Measurements from ENCODE around the gene KHSRP. TPM values are rescaled to one million over a fixed set of nuclear protein-coding genes. Genes with fewer than 3 reads are reported as not detected.

Gene KHSRP
- total RNA-seq, 1 experiment from 2014 or later: 94.5 TPM

DNA sequence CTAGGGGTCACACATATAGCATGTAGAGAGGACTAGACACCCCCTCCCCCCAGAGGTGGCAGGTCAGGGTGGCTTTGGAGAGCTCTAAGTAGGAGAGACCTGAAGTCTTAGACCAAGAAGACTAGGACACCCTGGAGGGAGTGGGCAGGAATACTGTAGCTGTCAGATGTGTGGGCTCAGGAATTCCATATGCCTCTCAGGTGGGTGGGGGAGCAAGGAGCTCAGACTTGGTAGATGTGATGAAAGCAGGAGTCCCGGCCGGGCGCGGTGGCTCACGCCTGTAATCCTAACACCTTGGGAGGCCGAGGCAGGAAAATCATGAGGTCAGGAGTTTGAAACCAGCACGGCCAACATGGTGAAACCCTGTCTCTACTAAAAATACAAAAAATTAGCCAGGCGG, 41.1 kb upstream of the KHSRP start:
- Histone ChIP-seq H3K9me2 (replicated peaks; ENCODE audit: insufficient read depth, low read length) (no peaks in the 10 kb centered on the region), H3K27me3 (ENCODE audit: low read length) (no peaks in the 10 kb centered on the region), H3K4me3 (ENCODE audit: low read length) (no peak overlapping the region), H2AFZ (ENCODE audit: low read length) (no peak overlapping the region), H3K4me1 (ENCODE audit: low read length) (peaks cover 2% of the 10 kb centered on the region), H3K36me3 (ENCODE audit: insufficient read depth, low read length) (no peaks in the 10 kb centered on the region), H4K20me1 (ENCODE audit: insufficient read depth, low read depth, low read length) (no peaks in the 10 kb centered on the region), H3K9me3 (ENCODE audit: low read length) (no peaks in the 10 kb centered on the region), H3K4me2 (ENCODE audit: low read depth, low read length, poor library complexity, severe bottlenecking) (no peak overlapping the region), H3K9ac (ENCODE audit: low read length) (no peak overlapping the region), H3K27ac (ENCODE audit: low read length) (no peak overlapping the region), H3K79me2 (ENCODE audit: low read length) (no peaks in the 10 kb centered on the region)
- DNase-seq: no peak

DNA sequence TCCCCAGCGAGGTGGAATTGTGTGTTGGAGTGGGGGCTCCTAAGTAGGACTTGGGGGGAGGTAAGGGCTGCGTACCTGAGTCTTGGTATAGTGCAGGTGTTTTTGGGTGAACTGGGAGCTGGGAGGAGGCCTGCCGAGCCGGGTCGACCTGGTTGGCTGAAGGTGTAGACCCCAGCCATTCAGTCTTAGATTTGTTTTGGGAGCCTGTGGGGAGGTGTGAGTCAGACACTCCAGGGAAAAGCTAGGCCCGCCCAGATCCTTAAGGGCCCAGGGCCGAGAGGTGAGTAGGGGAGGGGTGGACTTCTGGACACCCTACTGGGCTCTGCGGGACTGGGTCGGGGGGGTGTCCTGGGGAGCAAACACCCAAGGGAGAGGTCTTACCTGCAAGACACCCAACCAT, 40.4 kb upstream of the KHSRP start:
- Histone ChIP-seq H4K20me1 (ENCODE audit: insufficient read depth, low read depth, low read length) (no peaks in the 10 kb centered on the region), H3K4me3 (ENCODE audit: low read length) (no peak overlapping the region), H3K9me2 (replicated peaks; ENCODE audit: insufficient read depth, low read length) (no peaks in the 10 kb centered on the region), H3K79me2 (ENCODE audit: low read length) (no peaks in the 10 kb centered on the region), H2AFZ (ENCODE audit: low read length) (no peak overlapping the region), H3K36me3 (ENCODE audit: insufficient read depth, low read length) (no peaks in the 10 kb centered on the region), H3K4me1 (ENCODE audit: low read length) (peaks cover 4% of the 10 kb centered on the region), H3K4me2 (ENCODE audit: low read depth, low read length, poor library complexity, severe bottlenecking) (no peak overlapping the region), H3K9me3 (ENCODE audit: low read length) (no peaks in the 10 kb centered on the region), H3K27ac (ENCODE audit: low read length) (no peak overlapping the region), H3K9ac (ENCODE audit: low read length) (no peak overlapping the region), H3K27me3 (ENCODE audit: low read length) (no peaks in the 10 kb centered on the region)
- no peak for DNase-seq

DNA sequence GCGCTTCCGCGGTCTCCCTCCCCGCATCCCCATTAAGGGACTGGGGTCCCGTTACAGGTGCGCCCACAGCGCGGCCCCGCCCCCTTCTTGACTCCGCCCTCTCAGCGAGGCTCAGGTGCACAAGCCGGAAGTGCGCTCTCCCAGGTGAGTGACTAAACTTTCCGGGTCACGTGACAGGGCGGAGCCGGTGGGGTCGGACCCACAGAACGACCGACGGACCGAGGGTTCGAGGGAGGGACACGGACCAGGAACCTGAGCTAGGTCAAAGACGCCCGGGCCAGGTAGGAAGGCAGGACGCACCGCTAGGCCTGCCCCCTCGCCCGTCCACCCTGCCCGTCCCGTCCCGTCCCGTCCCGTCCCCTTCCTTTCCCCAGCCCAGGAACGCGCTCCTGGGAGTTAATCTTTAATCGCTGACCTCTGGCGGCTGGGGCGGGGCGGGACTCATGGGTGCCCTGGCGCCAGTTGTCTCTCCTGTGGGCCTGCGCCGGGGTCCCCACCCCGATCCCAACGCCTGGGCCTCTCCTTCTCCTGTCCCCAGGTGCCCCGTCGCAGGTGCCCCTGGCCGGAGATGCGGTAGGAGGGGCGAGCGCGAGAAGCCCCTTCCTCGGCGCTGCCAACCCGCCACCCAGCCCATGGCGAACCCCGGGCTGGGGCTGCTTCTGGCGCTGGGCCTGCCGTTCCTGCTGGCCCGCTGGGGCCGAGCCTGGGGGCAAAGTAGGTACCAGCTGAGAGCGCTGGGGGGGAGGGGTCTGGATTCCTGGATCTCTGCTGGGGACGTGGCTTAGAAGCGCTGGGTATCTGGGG, 39.7 kb upstream of the KHSRP start, which contains the start of gene CRB3:
CRB3 (plus strand) TSS at position 202 of the 804 bp plus-strand sequence; CDS start at position 633, 431 bp downstream.
- Histone ChIP-seq H3K79me2 (ENCODE audit: low read length) (peaks cover 1% of the 10 kb centered on the region), H3K27me3 (ENCODE audit: low read length) (no peaks in the 10 kb centered on the region), H4K20me1 (ENCODE audit: insufficient read depth, low read depth, low read length) (no peaks in the 10 kb centered on the region), H3K36me3 (ENCODE audit: insufficient read depth, low read length) (no peaks in the 10 kb centered on the region), H3K4me1 (ENCODE audit: low read length) (peaks cover 6% of the 10 kb centered on the region), H3K4me2 (ENCODE audit: low read depth, low read length, poor library complexity, severe bottlenecking) (no peak within 1 kb of the TSS), H3K27ac (ENCODE audit: low read length) (no peak within 1 kb of the TSS), H3K9ac (ENCODE audit: low read length) (no peak within 1 kb of the TSS), H3K9me2 (replicated peaks; ENCODE audit: insufficient read depth, low read length) (no peaks in the 10 kb centered on the region), H2AFZ (ENCODE audit: low read length) (no peak within 1 kb of the TSS), H3K4me3 (ENCODE audit: low read length) (no peak within 1 kb of the TSS), H3K9me3 (ENCODE audit: low read length) (no peaks in the 10 kb centered on the region)
- no peak for DNase-seq

DNA sequence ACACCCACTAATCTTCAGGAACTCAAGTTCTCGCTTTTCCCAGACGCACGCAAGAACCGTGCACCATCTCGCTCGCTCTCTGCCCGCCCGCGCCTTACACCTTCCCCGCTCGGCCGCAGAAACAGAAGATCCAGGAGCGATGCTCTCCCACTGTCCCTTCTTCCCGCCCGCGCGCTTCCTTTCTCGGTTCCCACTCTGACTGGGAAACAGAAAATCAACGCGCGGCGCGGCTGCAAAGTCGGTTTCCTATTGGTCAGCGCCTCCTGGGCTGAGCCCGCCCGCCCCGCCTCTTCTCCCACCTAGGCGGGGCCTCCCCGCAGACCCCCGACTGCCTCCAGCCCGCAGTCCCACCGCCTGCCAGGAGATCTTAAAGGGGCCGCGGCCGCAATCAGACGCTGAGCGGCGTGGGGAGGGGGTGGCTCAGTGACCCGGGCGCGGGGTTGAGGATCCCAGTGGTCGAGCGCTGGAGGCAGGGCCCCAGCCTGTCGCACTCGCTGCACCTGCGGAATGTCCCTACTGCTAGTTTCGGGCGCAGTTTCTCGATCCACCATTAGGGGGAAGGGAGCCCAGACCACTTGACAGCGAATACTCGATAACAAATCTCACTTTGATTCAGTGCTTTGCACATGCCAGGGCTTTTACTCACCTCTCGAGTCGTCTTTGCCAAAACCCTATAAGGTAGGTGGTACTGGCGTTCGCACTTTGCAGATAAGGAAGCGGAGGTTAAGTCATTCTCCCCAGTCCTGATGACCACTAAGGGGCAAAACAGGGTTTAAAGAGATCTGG, 35.7 kb upstream of the KHSRP start:
- H3K79me2 ChIP-seq (ENCODE audit: low read length): peaks cover 10% of the 10 kb centered on the region
- H3K27ac ChIP-seq (ENCODE audit: low read length): peak overlapping the region; percentile 29; the same call in 1 of the 2 replicates
- H2AFZ ChIP-seq (ENCODE audit: low read length): peak overlapping the region; percentile 72; the same call in 1 of the 2 replicates
- peaks cover 26% of the 10 kb centered on the region for H3K4me1 ChIP-seq (ENCODE audit: low read length)
- no peaks in the 10 kb centered on the region for H3K9me3 ChIP-seq (ENCODE audit: low read length)
- no peaks in the 10 kb centered on the region for H3K9me2 ChIP-seq (replicated peaks; ENCODE audit: insufficient read depth, low read length)
- H3K9ac ChIP-seq (ENCODE audit: low read length): peak overlapping the region; percentile 77
- no peaks in the 10 kb centered on the region for H3K27me3 ChIP-seq (ENCODE audit: low read length)
- no peaks in the 10 kb centered on the region for H4K20me1 ChIP-seq (ENCODE audit: insufficient read depth, low read depth, low read length)
- DNase-seq: peak; percentile 99
- peaks cover 7% of the 10 kb centered on the region for H3K36me3 ChIP-seq (ENCODE audit: insufficient read depth, low read length)
- peak overlapping the region; percentile 84 for H3K4me2 ChIP-seq (ENCODE audit: low read depth, low read length, poor library complexity, severe bottlenecking)
- peak overlapping the region; percentile 91 for H3K4me3 ChIP-seq (ENCODE audit: low read length)

DNA sequence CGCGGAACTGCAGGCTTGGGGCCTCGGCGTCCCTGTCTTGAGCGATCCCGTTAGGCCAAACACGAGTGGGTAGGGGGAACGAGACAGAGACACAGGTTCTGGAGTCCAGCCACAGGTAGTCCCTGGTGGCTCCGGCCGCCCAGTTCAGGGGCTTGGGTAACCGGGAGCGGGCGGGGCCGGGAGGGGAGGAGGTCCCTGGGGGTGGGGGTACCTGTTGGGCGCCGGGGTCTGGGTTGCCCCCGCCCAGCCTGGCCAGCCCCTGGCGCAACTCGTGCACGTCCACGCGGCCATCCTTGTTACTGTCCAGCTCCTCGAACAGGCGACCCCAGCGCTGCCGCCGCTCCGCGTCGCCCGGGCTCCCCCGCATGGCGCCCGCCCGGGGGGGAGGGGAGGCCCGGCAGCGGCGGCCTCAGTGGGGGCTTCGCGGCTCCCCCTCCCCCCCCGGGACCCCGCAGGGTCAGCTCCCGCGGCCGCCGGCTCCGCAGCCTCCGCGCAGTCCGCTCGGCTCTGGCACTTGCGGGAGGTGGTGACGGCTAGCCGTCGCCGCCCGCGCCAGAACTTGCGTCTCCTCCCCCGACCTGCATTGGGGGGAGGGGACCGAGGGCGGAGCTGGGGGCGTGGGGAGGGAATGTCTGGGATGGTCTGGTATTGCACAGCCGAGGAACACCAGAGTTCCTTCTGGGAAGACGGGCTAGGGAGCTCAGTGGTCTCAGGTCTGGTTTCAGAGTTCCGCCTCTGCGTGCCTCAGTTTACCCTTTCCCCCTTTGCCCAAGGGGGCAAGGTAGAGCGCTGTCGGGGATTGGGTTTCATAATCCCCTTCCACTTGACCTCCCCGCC, 34.9 kb upstream of the KHSRP start, which contains the start of gene SLC25A23:
SLC25A23 (minus strand) TSS at position 531 of the 837 bp plus-strand sequence; CDS start at position 367, 164 bp downstream.
- Histone ChIP-seq H3K9me2 (replicated peaks; ENCODE audit: insufficient read depth, low read length) (no peaks in the 10 kb centered on the region), H3K4me3 (ENCODE audit: low read length) (peak within 1 kb of the TSS; percentile 91), H3K79me2 (ENCODE audit: low read length) (peaks cover 10% of the 10 kb centered on the region), H2AFZ (ENCODE audit: low read length) (peak within 1 kb of the TSS; percentile 72; the same call in 1 of the 2 replicates), H3K36me3 (ENCODE audit: insufficient read depth, low read length) (peaks cover 15% of the 10 kb centered on the region), H3K9me3 (ENCODE audit: low read length) (peaks cover 2% of the 10 kb centered on the region; the same call in 1 of the 2 replicates), H3K4me2 (ENCODE audit: low read depth, low read length, poor library complexity, severe bottlenecking) (peak within 1 kb of the TSS; percentile 84), H4K20me1 (ENCODE audit: insufficient read depth, low read depth, low read length) (no peaks in the 10 kb centered on the region), H3K4me1 (ENCODE audit: low read length) (peaks cover 26% of the 10 kb centered on the region), H3K9ac (ENCODE audit: low read length) (peak within 1 kb of the TSS; percentile 77), H3K27ac (ENCODE audit: low read length) (peak within 1 kb of the TSS; percentile 73), H3K27me3 (ENCODE audit: low read length) (no peaks in the 10 kb centered on the region)
- DNase-seq: peak; percentile 89

DNA sequence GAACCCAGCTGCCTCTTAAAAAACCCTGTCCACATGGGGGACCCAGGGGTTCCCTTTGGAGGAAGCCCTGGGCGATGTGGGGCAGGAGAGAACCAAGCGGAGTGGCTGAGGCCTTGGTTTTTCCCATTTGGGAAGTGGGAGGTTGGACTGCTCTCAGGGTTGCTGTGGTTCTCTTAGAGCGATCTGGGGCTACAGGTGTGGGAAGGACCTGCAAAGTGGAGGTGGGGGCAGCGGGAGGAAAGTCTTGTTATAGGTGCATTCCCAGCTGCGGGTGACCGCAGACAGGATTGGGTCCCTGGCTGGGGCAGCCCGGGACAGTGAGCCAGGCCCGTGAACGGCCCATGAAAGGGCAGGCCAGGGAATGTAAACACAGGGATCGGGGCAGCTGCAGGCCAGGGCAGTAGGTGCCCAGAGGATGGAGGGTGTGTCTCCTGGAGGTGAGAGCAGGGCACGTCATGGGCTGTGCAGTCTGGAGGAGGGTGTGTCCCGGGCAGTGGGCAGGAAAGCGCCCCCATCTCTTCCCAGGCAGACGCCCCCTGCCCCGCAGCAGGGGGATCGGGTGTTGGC, 34.2 kb upstream of the KHSRP start:
- Histone ChIP-seq H3K9me3 (ENCODE audit: low read length) (peaks cover 9% of the 10 kb centered on the region; the same call in 1 of the 2 replicates), H3K9me2 (replicated peaks; ENCODE audit: insufficient read depth, low read length) (no peaks in the 10 kb centered on the region), H2AFZ (ENCODE audit: low read length) (no peak overlapping the region), H3K4me3 (ENCODE audit: low read length) (peak overlapping the region; percentile 91), H3K4me2 (ENCODE audit: low read depth, low read length, poor library complexity, severe bottlenecking) (peak overlapping the region; percentile 84), H3K36me3 (ENCODE audit: insufficient read depth, low read length) (peaks cover 22% of the 10 kb centered on the region), H3K27me3 (ENCODE audit: low read length) (no peaks in the 10 kb centered on the region), H3K9ac (ENCODE audit: low read length) (peak overlapping the region; percentile 77), H4K20me1 (ENCODE audit: insufficient read depth, low read depth, low read length) (no peaks in the 10 kb centered on the region), H3K4me1 (ENCODE audit: low read length) (peaks cover 26% of the 10 kb centered on the region), H3K27ac (ENCODE audit: low read length) (peak overlapping the region; percentile 73), H3K79me2 (ENCODE audit: low read length) (peaks cover 10% of the 10 kb centered on the region)
- DNase-seq: peak; percentile 54

DNA sequence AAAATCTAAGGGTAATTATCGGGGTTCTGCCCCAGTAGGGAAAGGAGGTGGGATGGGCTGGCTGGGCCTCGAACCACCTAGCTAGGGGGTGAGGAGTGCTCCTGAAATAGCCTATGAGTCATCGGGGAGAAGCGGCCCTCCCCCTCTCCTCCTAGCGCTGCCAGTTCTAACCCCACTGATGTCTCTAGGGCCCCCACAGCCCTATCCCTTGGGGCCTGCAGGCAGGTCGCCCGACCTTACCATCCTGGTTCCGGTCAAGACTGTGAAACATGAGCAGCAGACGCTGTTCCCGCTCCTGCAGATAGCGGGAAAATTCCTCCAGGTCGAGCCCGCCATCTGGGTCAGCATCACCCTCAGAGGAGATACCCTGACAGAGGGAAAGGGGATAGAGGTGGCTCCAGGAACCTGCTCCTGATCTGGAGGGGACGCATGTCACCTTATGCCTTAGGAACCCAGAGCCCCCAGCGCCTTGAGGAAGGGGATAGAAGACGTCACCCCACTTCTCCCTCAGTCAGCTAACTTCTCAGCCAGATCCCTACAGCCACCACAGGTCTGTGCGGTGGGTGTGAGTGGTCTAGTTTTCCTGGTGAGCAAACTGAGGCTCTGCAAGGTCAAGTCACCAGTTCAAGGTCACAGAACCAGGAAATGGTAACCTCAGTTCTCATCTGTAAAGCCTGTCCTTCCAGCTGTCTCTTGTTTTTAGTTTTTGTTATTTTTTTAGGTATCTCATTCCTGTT, 33.5 kb upstream of the KHSRP start:
- H3K36me3 ChIP-seq (ENCODE audit: insufficient read depth, low read length): peaks cover 27% of the 10 kb centered on the region
- H3K4me3 ChIP-seq (ENCODE audit: low read length): peak overlapping the region; percentile 91
- H3K9ac ChIP-seq (ENCODE audit: low read length): peak overlapping the region; percentile 77
- peak overlapping the region; percentile 56 for H2AFZ ChIP-seq (ENCODE audit: low read length)
- no peaks in the 10 kb centered on the region for H3K27me3 ChIP-seq (ENCODE audit: low read length)
- H3K27ac ChIP-seq (ENCODE audit: low read length): peak overlapping the region; percentile 73
- peaks cover 11% of the 10 kb centered on the region; the same call in 1 of the 2 replicates for H3K9me3 ChIP-seq (ENCODE audit: low read length)
- no peaks in the 10 kb centered on the region for H4K20me1 ChIP-seq (ENCODE audit: insufficient read depth, low read depth, low read length)
- peaks cover 26% of the 10 kb centered on the region for H3K4me1 ChIP-seq (ENCODE audit: low read length)
- no peaks in the 10 kb centered on the region for H3K9me2 ChIP-seq (replicated peaks; ENCODE audit: insufficient read depth, low read length)
- peaks cover 10% of the 10 kb centered on the region for H3K79me2 ChIP-seq (ENCODE audit: low read length)
- peak overlapping the region; percentile 84 for H3K4me2 ChIP-seq (ENCODE audit: low read depth, low read length, poor library complexity, severe bottlenecking)
- DNase-seq: peak; percentile 85

Data from Karpas-422 (cell line).